ENCODE measurements around the gene REPIN1. TPM values are rescaled to one million over a fixed set of nuclear protein-coding genes. Genes with fewer than 3 reads are reported as not detected.

Gene REPIN1
- total RNA-seq, 4 donors from 2014 or later = 182 to 414 (median 247) TPM

DNA sequence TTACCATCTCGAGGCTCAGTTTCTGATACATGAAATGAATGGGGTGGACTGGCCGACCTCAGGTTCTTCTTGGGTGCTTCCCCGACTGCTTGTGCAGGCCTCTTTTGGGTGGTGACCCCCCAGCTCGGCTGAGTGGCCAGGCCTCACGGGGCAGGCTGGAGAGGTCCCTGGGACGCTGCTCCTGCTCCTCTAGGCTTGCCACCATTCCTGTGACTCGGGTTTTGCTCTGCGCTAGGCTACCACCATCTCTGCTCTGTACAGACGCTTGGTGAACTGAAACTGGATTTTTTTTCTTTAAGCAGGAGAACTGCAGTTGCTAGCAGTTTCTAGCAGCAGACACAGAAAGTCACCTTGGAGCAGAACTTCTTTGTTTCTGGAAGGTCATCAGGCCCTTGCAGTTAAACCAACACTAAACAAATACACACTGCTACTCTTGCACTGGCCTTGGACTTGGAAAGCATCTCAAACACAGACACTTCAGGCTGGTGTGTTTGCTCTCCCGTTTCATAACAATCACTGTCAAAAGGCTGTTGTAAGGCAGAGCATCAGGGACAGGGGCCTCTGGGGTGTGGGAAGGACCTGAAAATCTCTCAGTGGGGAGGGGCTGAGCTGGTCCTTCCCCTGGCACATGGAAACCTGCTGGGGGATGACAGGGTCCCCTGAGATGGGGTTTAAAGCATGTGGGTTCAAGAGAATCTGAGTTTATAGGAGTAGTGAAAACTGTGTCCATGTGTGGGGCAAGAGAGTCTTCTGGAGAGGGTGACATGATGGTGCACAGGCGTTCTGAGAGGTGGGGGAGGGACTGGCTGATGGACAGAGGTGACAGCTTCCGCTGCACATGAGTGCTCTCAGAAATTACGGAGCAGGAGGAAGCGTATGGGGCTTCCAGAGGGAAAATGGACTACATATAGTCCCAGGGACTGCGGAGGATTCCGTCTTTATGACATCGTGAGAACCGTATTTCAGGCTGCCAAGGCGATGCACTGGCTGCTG, 46.8 kb downstream of the REPIN1 start:
- H3K27me3 ChIP-seq = no peaks in the 10 kb centered on the region
- intact Hi-C loops (cut with DNase I; ENCODE audit: low total_unique reads) = no loop called here
- no peaks in the 10 kb centered on the region for H3K4me1 ChIP-seq
- in situ Hi-C loops (cut with MboI; ENCODE audit: low pct_ligation_motif_present in 1 of 4, low pct_unique_long_range_greater_than_20kb in 1 of 4, low sequenced_read_pairs in 3 of 4) = loop anchor here in 3 of 4 donors (25.0 kb wide), 1 partner anchor 103 kb away; the partner anchor contains the start of genes ACTR3C (in 3 of the 3) and LRRC61 (in 3 of the 3)
- H3K4me3 ChIP-seq = no peak overlapping the region
- H3K9me3 ChIP-seq = no peaks in the 10 kb centered on the region
- TF ChIP-seq POLR2A (IDR thresholded peaks at IDR 0.05) (no peak), EP300 (IDR thresholded peaks at IDR 0.05; ENCODE audit: low read depth) (no peak), POLR2AphosphoS5 (IDR thresholded peaks at IDR 0.05) (no peak)
- TF ChIP-seq, protein P1, sequence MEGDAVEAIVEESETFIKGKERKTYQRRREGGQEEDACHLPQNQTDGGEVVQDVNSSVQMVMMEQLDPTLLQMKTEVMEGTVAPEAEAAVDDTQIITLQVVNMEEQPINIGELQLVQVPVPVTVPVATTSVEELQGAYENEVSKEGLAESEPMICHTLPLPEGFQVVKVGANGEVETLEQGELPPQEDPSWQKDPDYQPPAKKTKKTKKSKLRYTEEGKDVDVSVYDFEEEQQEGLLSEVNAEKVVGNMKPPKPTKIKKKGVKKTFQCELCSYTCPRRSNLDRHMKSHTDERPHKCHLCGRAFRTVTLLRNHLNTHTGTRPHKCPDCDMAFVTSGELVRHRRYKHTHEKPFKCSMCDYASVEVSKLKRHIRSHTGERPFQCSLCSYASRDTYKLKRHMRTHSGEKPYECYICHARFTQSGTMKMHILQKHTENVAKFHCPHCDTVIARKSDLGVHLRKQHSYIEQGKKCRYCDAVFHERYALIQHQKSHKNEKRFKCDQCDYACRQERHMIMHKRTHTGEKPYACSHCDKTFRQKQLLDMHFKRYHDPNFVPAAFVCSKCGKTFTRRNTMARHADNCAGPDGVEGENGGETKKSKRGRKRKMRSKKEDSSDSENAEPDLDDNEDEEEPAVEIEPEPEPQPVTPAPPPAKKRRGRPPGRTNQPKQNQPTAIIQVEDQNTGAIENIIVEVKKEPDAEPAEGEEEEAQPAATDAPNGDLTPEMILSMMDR (IDR thresholded peaks at IDR 0.05) = no peak
- DNase-seq = no peak
- 87% methylated on average over 19 of the region's 19 CpGs; no CpG with 5 or more reads in 1 of the 2 donors for WGBS, 2 donors (ENCODE audit: low coverage in 1 of 2)
- no peak overlapping the region for H3K27ac ChIP-seq
- no peaks in the 10 kb centered on the region for H3K36me3 ChIP-seq

DNA sequence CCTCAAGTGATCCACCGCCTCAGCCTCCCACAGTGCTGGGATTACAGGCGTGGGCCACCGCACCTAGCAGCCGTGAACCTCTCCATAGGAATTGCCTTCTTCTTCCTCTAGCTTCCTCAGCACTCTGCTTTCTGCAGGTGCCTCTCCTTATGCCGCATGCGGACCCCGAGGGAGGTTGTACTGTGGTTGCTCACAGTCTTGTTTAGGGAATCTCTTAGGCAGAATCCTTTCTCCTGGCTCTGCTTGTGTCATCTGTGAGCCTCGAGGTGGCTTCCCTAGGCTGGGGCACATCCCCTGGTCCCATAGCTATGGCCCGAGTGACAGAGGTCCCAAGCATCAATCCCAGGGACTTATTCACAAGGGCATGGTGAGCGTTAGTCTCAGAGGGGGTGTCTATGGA, 48.6 kb downstream of the REPIN1 start:
- no peaks in the 10 kb centered on the region for H3K27me3 ChIP-seq
- H3K27ac ChIP-seq = no peak overlapping the region
- intact Hi-C loops (cut with DNase I; ENCODE audit: low total_unique reads) = no loop called here
- H3K36me3 ChIP-seq = no peaks in the 10 kb centered on the region
- H3K4me1 ChIP-seq = peaks cover 0 to 4% (median 0%) of the 10 kb centered on the region in 4 donors
- no peak overlapping the region for H3K4me3 ChIP-seq
- 94% methylated on average over 10 of the region's 10 CpGs; no CpG with 5 or more reads in 1 of the 2 donors for WGBS, 2 donors (ENCODE audit: low coverage in 1 of 2)
- no peak for DNase-seq
- TF ChIP-seq POLR2AphosphoS5 (IDR thresholded peaks at IDR 0.05) = no peak
- TF ChIP-seq, protein P1 (IDR thresholded peaks at IDR 0.05) = no peak
- TF ChIP-seq EP300 (IDR thresholded peaks at IDR 0.05; ENCODE audit: low read depth) = no peak
- TF ChIP-seq POLR2A (IDR thresholded peaks at IDR 0.05) = no peak
- in situ Hi-C loops (cut with MboI; ENCODE audit: low pct_ligation_motif_present in 1 of 4, low pct_unique_long_range_greater_than_20kb in 1 of 4, low sequenced_read_pairs in 3 of 4) = loop anchor here in 3 of 4 donors (25.0 kb wide), 1 partner anchor 105 kb away; the partner anchor contains the start of genes ACTR3C (in 3 of the 3) and LRRC61 (in 3 of the 3)
- H3K9me3 ChIP-seq = no peaks in the 10 kb centered on the region

DNA sequence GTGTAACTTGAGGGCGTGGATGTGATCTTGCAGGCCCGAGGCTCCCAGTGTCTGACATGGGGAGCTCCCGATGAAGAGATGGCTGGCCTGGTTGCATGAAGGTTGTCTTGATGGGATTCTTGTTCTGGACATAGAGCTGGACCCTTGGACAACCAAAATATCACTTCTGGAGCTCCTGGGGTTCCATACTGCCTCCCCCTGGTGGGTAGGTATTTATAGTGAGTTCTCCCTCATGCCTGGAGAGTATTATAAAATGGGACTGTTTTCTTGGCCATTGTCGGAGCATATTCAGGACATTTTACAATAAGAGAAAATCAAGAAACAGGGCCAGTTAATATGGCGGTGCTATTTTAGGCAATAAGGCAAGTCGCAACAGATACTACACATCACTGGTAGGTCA, 49.2 kb downstream of the REPIN1 start:
- H3K27ac ChIP-seq = no peak overlapping the region
- in situ Hi-C loops (cut with MboI; ENCODE audit: low pct_ligation_motif_present in 1 of 4, low pct_unique_long_range_greater_than_20kb in 1 of 4, low sequenced_read_pairs in 3 of 4) = loop anchor here in 3 of 4 donors (25.0 kb wide), 1 partner anchor 106 kb away; the partner anchor contains the start of genes ACTR3C (in 3 of the 3) and LRRC61 (in 3 of the 3)
- H3K4me3 ChIP-seq = no peak overlapping the region
- TF ChIP-seq POLR2AphosphoS5 (IDR thresholded peaks at IDR 0.05) (no peak), EP300 (IDR thresholded peaks at IDR 0.05; ENCODE audit: low read depth) (no peak), POLR2A (IDR thresholded peaks at IDR 0.05) (no peak)
- TF ChIP-seq, protein P1 (IDR thresholded peaks at IDR 0.05) = no peak
- DNase-seq = no peak
- H3K9me3 ChIP-seq = no peaks in the 10 kb centered on the region
- H3K36me3 ChIP-seq = no peaks in the 10 kb centered on the region
- peaks cover 0 to 4% (median 0%) of the 10 kb centered on the region in 4 donors for H3K4me1 ChIP-seq
- no peaks in the 10 kb centered on the region for H3K27me3 ChIP-seq
- 83 to 94% methylated on average over 6 of the region's 6 CpGs for WGBS, 2 donors (ENCODE audit: low coverage in 1 of 2)
- intact Hi-C loops (cut with DNase I; ENCODE audit: low total_unique reads) = no loop called here

DNA sequence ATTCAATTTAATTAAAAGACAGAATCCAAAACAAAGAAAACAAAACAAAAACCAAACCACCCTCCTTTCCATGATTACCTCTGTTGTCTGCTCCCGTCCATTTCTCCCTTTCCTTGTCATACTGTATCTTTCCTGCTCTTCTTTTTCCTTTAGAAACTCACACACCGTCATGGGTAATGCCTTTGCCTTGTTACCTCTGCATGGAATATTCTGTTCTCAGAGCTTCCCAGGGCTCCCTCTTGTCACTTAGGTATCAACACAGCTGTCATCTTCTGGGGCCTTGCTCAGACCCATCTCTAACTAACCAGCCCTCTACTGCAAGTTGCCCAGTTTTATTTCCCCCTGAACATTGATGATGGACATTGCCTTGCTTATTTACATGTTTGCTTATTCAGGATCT, 51.6 kb downstream of the REPIN1 start:
- Histone ChIP-seq H3K9me3 (no peaks in the 10 kb centered on the region), H3K27me3 (no peaks in the 10 kb centered on the region), H3K36me3 (no peaks in the 10 kb centered on the region), H3K4me1 (peaks cover 0 to 4% (median 0%) of the 10 kb centered on the region in 4 donors), H3K27ac (no peak overlapping the region), H3K4me3 (no peak overlapping the region)
- DNase-seq = no peak
- TF ChIP-seq POLR2AphosphoS5 (IDR thresholded peaks at IDR 0.05) (no peak), POLR2A (IDR thresholded peaks at IDR 0.05) (no peak), EP300 (IDR thresholded peaks at IDR 0.05; ENCODE audit: low read depth) (no peak)
- TF ChIP-seq, protein P1 (IDR thresholded peaks at IDR 0.05) = no peak
- intact Hi-C loops (cut with DNase I; ENCODE audit: low total_unique reads) = no loop called here
- in situ Hi-C loops (cut with MboI; ENCODE audit: low pct_ligation_motif_present in 1 of 4, low pct_unique_long_range_greater_than_20kb in 1 of 4, low sequenced_read_pairs in 3 of 4) = loop anchor here in 3 of 4 donors (25.0 kb wide), 1 partner anchor 108 kb away; the partner anchor contains the start of genes ACTR3C (in 3 of the 3) and LRRC61 (in 3 of the 3)
- WGBS, 2 donors (ENCODE audit: low coverage in 1 of 2) = 75 to 76% methylated on average over 2 of the region's 2 CpGs
